Stimulated activated CD8-positive, alpha-beta memory T cell treated with anti-CD3 and anti-CD28 coated beads, Interleukin-15, amount 100 ng/mL, for 4 hours (primary cell): Measurements from ENCODE around the gene CRYBG1.
"Not testable (repeated sequence)": the region's sequence is repeated elsewhere in the genome, so short reads cannot be mapped to it uniquely, and the experiment has no call there.

Experiments used
- DNase-seq, 2 donors: peaks; one replicate each; pipeline ENCODE4 v3.0.0-alpha.2; 2020; ENCODE audit warnings: low read depth in 2 of 2

The CRYBG1 gene

DNA sequence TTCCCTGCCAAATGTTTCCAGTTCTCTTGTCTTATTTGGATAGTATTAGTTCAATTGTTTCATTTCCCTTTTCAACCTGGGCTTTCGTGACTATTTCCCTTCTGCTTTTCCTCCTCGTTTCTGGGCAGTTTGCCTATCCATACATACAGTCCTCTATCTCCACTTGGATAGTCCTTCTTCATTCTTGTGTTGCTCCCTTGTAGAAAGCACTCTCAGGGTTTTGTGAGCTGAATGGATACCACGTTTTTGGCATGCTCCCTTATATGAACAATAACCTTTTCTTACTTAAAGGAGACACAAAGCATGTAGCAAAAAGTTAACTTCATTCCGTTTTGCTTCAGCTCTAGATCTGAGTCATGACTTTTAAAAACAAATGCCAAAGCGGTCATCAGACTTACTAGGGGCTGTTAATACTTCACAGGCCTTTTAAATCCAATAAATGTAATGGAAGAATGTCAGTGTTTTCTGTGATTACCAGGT, 16.6 kb downstream of the CRYBG1 start:
- no peak for DNase-seq

GRCh38 chr6:106379951-106380350, 19.4 kb downstream of the CRYBG1 start:
- no peak for DNase-seq

- no peak for DNase-seq
Measured at GRCh38 chr6:106380407-106380806, 19.9 kb downstream of the CRYBG1 start.

GRCh38 chr6:106381223-106381622, 20.7 kb downstream of the CRYBG1 start:
- DNase-seq = no peak

- no peak for DNase-seq
Measured at GRCh38 chr6:106381881-106382280, 21.4 kb downstream of the CRYBG1 start.

DNA sequence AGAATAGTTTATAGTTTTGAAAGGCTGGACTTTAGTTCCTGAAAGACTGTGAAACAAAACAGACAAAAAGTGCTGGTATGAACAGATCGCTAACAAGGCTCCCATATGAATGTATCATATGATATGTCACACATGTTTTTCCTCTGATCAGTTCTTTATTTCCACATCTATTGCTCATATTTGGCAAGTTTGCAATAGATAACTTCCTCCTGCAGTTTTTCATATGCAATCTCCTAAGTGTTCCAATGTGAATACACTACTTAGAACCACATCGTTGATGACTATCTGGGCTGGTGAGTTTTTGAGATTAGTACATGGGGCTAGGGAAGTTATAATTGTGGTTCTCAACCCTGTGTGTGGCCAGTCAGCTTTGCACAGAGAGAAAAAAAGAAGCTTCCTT, 23.1 kb downstream of the CRYBG1 start:
- no peak for DNase-seq

GRCh38 chr6:106385530-106385929, 25.0 kb downstream of the CRYBG1 start:
- no peak for DNase-seq

GRCh38 chr6:106387875-106388274, 27.4 kb downstream of the CRYBG1 start:
- DNase-seq = no peak

DNA sequence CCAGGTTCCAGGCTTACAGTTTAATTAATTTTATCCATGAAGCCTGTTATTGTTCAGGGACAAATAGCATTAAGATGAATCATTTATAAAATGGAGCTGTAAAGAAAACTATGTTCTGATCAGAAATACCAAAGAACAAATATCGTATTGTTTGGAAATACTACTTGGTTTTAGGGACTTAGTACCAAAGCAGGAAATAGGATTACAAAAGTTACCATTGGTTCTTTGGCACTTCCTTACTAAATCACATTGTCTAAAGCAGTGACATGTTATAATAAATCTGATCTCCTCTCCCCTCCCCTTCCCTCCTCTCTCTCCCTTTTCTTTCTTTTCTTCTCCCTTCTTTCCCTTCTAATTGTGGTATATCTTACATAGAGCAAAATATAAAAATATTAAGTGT, 29.6 kb downstream of the CRYBG1 start:
- no peak for DNase-seq

GRCh38 chr6:106396426-106397220, 36.1 kb downstream of the CRYBG1 start:
- DNase-seq = no peak

DNA sequence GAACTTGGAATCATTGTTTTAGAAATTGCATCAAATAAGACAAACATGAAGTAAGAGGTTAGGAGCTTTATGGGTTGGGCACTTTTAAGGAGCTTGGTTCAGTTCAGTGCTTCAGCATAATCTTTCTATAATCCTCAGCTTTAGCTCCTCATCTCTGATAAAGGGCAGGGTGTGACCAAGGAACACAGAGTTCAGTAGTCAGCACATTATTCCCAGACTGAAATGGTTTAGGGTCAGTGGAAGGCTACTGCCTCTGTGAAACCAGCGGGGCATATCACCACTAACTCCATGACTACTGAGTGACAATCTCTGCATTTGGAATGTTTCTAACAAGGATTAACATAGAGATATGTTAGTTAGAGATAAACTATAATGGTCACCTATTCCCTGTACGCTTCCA, 36.9 kb downstream of the CRYBG1 start:
- DNase-seq = no peak

- no peak for DNase-seq
Measured at GRCh38 chr6:106398621-106399020, 38.1 kb downstream of the CRYBG1 start.

DNA sequence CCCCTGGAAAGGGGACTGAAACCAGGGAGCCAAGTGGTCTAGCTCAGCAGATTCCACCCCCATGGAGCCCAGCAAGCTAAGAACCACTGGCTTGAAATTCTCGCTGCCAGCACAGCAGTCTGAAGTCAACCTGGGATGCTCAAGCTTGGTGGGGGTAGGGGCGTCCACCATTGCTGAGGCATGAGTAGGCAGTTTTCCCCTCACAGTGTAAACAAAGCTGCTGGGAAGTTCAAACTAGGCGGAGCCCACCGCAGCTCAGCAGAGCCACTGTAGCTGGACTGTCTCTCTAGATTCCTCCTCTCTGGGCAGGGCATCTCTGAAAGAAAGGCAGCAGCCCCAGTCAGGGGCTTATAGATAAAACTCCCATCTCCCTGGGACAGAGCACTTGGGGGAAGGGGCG, 44.5 kb downstream of the CRYBG1 start:
- not testable (repeated sequence) for DNase-seq

- no peak for DNase-seq
Measured at GRCh38 chr6:106411056-106411455, 50.5 kb downstream of the CRYBG1 start.

DNA sequence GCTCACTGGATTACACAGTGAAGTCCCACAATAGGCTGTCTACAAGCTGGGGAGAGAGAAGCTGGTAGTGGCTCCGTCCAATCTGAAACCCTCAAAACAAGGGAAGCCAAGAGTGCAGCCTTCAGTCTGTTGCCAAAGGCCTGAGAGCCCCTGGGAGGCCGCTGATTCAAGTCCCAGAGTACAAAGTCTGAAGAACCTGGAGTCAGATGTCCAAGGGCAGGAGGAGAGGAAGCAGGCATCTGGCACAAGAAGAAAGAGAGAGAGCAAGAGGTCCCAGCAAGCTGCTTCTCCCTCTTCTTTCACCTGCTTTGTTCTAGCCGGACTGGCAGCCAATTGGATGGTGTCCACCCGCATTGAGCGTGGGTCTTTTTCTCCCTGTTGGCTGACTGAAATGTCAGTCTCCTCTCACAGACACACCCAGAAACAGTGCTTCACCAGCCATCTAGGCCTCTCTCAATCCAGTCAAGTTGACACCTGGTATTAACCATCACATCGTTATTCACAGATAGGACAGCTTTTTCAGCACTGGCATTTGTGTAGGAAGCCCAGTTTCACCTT, 51.2 kb downstream of the CRYBG1 start:
- DNase-seq = no peak

GRCh38 chr6:106413016-106413415, 52.5 kb downstream of the CRYBG1 start:
- no peak for DNase-seq

- DNase-seq = no peak
Measured at GRCh38 chr6:106413722-106414121, 53.2 kb downstream of the CRYBG1 start.

DNA sequence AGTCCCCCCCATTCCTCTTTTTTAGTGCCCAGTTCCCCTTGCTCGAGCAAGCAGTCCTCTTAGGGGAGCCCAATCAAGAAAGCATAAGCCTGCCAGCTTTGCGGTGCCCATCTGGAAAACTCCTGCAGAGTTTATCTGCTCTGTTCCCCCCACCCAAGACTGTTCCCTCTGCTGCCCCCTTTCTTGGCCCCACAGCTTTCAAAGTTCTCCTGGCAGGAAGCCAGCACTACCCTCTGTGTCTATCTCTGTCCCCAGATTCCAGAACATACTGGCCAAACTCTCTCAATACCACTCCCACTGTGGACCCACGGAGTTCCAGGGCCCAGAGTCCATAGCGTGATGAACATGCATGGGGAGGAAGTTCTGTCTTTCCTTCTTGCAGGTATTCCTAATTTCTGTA, 55.4 kb downstream of the CRYBG1 start:
- DNase-seq = no peak

GRCh38 chr6:106417572-106418147, 57.1 kb downstream of the CRYBG1 start:
- no peak for DNase-seq

GRCh38 chr6:106419900-106420613, 59.5 kb downstream of the CRYBG1 start:
- no peak for DNase-seq

GRCh38 chr6:106421496-106421895, 61.0 kb downstream of the CRYBG1 start:
- no peak for DNase-seq

- no peak for DNase-seq
Measured at GRCh38 chr6:106422534-106422933, 62.0 kb downstream of the CRYBG1 start.
